HG02943 (cell line): ENCODE results near the gene SLC1A2.

Experiments
- ATAC-seq: cut with Tn5 transposase; IDR thresholded peaks from one replicate; pipeline ENCODE4 v1.9.1; 2021; ENCODE audit warnings: mild to moderate bottlenecking, low read depth, moderate library complexity; ENCODE audit not compliant: unreplicated experiment

The SLC1A2 gene

GRCh38 chr11:35380603-35381002, 38.8 kb downstream of the SLC1A2 start:
- no peak for ATAC-seq

DNA sequence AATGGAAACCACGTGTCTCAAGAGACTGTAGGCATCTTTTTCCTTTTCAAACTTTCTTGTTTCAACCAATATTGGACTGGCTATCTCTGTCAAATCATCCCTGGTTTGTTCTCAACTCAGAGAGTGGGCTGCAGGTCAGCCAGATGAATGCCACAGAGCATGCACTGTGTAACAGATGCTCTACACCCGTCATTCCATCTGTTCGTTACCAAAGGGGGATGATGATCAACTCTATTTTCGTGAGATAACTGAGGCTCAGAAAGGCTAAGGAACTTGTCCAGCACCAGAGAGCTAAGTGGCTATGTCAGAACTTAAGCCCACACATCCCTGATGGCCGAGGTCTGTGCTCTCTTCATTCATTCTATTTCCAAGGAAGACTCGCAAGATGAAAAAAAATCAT, 42.1 kb downstream of the SLC1A2 start:
- no peak for ATAC-seq

DNA sequence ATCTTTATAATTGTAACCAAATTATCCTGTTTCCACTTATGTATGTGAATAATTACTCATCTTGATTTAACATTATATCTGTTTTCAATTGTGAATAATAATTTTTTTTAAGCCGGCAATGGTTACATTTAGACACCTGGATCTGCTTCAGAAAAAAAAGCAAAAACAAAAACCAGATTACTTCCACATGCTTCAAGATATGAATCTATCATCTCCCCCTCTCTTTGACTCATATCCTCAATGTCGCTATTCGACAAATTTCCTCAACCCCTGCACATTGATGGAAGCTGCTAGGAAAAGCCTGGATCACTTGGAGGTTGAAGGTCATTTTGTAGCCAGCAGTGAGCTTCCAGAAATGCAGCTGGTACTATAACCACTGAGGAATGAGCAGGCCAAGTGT, 42.7 kb downstream of the SLC1A2 start:
- no peak for ATAC-seq

GRCh38 chr11:35376118-35376510, 43.2 kb downstream of the SLC1A2 start:
- ATAC-seq, result no peak

DNA sequence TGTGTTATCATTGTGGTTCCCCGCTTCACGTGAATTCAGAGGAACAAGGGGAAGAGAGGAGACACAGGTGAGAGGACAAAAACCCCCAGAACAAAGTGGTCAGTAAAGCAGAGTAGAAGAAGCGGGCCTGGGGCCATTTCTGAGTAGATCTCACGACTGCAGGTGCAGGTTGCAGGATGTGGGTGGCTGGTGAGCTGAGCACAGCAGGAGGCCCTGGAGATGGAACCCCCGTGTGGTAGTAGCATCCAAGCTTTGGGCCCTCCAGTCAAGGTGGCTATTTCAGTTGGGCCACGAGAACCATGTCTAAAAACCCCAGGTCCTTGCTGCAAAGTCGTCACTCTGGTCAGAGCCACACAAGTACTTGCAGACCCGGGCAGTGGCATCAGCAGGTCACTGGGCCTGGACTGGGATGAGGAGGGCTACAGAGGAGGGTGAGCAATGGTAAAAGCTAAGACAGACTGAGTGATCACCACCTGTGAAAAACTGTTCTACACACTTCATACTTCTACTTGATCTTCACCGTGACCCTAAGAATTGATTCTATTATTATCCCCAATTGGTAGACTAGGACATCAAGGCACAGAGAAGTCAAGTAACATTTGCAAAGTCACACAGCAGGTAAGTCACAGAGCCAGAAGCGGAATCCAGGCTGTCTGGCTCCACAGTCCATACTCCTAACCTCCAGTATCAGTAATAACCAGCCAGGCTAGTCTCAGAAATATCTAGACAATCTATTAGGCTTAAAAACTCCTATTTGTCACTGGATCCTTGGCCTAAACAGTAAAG, 43.8 kb downstream of the SLC1A2 start:
- no peak for ATAC-seq

DNA sequence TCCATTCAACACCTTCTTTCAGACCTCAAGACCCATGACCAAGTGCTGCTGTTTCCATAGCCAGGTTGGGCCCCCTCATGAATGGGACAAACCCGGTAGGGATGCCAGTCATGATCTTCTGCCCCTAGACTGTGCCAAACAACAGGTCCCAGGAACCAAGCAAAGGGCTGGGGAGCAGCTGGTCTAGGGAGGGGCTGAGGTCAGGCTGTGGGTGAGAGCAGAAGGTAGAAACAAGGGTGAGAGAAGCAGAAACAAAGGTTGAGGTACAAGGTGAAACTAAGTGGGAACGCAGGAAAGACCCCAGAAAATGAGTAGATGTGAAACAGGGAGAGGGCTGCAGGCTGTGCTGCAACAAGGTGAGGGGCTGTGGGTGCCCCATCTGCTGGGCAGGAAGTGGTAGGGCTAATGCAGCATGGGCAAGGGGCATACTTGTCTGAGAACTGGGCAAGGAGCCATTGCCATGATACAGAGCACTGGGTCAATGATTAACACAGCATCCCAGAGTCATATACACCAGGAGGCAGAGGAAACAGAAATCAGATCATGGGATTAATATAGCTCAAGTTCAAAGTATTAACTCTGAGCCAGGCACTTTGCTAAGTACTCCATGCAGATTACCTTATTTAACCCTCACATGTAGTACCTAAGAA, 45.9 kb downstream of the SLC1A2 start:
- ATAC-seq, result no peak

DNA sequence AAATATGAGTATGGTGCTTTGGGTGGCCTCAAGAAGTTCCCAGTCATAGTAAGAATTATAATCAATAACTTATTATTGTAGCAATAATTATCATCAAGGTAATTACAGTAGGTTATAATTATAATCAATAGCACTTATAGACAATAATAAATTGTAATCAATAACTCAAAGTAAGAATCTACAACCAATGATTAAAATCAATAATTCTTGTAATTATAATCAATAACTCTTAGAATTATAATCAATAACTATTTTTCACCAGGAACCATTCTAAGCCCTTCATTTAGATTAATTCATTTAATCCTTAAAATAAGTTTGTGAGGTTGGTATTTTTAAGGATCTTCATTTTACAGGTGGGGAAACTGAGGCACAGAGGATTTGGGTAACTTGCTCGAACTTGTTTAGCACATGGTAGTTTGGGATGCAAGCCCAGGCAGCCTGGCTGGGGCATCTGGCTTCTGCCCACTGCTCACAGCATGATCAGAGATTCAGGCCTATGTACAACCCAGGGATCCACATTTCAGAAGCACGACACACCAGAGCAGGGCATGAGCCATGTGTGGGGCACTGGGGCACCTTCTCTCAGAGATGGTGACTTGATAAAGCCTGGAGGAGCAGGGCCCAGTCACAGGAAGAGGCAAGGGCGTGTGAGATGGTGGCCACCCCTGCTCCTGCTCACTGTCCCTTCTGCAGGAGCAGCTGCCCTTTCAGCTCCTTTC, 46.6 kb downstream of the SLC1A2 start:
- ATAC-seq, result no peak

- ATAC-seq, result no peak
Measured at GRCh38 chr11:35367491-35367890, 51.9 kb downstream of the SLC1A2 start.

DNA sequence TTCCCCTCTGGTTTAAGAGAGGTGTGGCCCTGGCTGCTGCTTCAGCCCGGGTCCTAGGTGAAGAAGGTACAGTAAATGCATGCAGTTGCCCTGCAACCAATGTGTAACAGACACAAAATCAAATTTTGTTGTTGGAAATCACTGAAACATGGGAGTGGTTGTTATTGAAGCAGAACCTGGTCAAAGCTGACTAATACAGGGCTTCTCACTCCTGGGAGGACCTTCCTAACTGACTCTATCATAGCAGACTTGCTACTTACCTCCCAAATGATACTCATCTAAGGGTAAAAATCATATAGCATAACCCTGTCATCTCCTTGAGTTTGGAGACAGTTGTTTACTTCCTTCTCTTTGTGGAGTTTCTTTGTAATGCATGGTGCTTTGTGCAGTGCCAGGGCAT, 52.6 kb downstream of the SLC1A2 start:
- ATAC-seq, result no peak

- ATAC-seq, result no peak
Measured at GRCh38 chr11:35365961-35366360, 53.4 kb downstream of the SLC1A2 start.

DNA sequence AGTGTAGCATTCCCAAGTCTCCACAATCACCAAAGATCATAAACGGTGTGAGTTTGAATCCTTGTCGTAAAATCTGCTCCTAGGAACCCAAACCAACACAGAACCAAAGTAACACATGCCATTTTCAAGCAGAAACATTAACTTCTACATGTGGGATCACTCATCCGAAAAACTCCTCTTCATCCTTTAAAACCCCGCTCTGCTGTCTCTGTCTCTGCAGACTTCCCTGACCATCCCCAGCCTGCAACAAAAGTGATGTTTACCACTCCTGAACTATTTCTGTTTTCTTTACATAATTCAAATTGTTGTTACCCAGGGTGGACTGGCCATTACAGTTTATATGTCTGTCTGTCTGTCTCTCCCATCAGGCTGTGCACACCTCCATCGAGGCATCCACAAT, 54.0 kb downstream of the SLC1A2 start:
- no peak for ATAC-seq

DNA sequence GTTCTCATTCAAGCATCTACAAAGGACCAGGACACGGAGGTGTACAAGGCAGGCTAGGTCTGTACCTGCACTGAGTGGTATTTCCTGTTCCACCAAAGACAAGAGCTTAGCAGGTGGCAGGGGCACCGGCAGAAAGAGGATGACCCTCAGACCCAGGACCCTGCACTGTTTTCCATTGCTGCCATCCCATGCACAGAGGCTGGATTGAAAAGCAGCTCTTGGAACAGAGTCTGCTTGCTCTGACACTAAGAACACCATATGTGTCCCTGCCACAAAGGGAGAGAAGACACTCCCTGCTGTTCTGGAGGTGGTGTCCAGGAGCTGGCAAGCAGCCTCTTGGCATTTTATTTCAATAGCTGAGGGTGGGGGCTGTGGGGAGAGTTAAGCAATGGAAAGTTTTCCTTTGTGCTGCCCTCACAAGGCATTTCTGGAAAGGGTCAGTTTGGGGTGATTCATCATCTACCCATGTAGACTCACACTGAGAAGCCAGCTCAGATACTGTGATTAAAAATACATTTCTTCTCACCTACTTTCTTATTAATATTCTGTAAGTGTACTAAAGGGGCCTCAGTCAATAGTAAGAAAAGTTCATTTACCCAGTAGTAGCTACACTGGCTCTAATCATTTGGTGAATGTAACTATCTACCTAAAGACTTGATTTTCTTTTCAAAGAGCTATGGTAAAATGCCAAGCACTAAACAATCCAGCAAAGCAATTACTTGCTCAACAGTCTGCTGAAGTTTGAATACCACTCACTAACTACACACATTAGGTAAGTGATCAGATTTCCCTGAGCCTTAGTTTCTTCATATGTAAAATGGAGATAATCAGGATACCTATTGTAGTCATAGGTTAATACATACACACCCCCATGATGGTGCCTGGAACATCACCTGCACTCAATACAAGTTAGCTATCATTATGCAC, 55.2 kb downstream of the SLC1A2 start:
- ATAC-seq, result no peak

- no peak for ATAC-seq
Measured at GRCh38 chr11:35363246-35363801, 56.0 kb downstream of the SLC1A2 start.

GRCh38 chr11:35362521-35362980, 56.8 kb downstream of the SLC1A2 start:
- no peak for ATAC-seq

DNA sequence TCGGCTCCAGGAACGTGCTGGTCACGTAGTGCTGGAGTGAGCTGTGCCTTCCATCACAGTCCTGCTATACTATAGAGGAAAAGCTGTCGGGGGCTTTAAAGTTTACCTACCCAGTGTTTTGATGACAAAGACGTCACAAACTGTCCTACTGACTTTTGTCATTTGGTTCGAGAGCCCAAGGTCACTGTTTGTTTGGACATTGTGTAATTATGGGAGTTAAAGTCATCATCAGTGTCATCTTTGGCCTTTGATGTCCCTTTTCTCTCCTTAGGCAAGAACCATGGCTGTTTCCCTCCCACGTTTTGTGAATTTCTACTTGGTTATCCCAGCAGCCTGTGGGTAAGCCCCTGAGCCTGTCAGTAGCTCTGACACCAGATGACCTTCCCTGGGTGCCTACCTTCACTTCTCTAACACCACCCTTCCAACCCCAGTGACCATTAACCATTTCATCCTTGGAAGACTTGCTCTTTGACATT, 59.3 kb downstream of the SLC1A2 start:
- ATAC-seq, result no peak

- ATAC-seq, result no peak
Measured at GRCh38 chr11:35359321-35360054, 59.9 kb downstream of the SLC1A2 start.

DNA sequence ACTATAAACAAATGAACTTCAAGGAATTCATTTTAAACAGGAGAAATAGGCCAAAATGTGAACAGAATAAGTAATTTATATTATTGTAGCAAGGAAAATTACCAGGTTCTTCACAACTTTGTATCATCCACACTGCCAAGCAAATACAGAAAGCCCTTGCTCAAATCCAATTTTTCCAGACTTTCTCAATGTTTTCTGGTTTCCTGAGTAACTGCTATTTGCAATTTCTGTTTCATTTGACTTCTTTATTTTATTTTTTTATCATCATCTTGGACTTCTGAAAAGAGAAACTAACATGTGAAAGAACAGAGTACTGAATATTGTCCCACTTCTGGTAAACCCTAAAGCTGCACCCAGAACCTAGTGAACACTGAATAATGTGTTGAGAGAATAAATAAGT, 61.0 kb downstream of the SLC1A2 start:
- ATAC-seq, result no peak

GRCh38 chr11:35357923-35358322, 61.4 kb downstream of the SLC1A2 start:
- ATAC-seq, result no peak

DNA sequence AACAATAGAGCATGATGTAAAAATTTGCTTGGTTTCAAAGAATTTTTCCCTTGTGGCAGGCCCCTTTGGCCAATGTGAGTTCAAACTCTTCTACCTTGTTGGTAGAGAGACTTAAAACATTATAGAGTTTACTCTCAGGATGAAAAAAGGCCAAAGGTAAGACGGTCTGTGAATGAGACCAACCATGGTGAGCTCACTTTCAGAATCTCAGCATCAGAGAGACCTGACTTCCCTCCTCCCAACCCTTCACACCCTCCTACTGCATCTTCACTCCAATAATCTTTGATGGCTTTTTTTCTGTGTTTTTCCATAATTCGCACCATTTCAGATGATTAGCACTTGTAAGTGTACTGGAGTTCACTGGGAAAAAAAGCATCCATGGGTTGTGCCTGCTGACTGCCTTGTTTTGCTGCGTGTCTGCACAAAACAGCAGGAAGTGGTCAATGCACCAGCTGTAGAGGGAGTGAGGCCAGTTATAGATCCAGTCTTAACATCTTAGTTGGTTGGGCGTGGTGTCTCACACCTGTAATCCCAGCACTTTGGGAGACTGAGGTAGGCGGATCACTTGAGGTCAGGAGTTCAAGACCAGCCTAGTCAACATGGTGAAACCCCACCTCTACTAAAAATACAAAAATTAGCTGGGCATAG, 64.1 kb downstream of the SLC1A2 start:
- ATAC-seq, result no peak
